ENCODE data around the gene VEGFB.
"Not testable (repeated sequence)": the region's sequence is repeated elsewhere in the genome, so short reads cannot be mapped to it uniquely, and the experiment has no call there.

Gene VEGFB

GRCh38 chr11:64245401-64245796 is 11.0 kb downstream of the VEGFB start:
- peak overlapping the region; percentile 99 for H3K27ac ChIP-seq
- no peak for DNase-seq (ENCODE audit: low read depth, low spot score)

- H3K27ac ChIP-seq, result peak overlapping the region; percentile 99
- DNase-seq (ENCODE audit: low read depth, low spot score), result peak; percentile 95
Measured at GRCh38 chr11:64245797-64246620, 11.6 kb downstream of the VEGFB start.

- DNase-seq (ENCODE audit: low read depth, low spot score), result not testable (repeated sequence)
- H3K27ac ChIP-seq, result peak overlapping the region; percentile 99
Measured at GRCh38 chr11:64246621-64246870, 12.2 kb downstream of the VEGFB start.

- no peak for DNase-seq (ENCODE audit: low read depth, low spot score)
- peak within 1 kb of the TSS; percentile 99 for H3K27ac ChIP-seq
Measured at GRCh38 chr11:64246871-64247728, 12.7 kb downstream of the VEGFB start, which contains the start of gene PPP1R14B. Gene PPP1R14B, minus strand, starts transcription at chr11:64246943. Its CDS starts 270 bp downstream, at chr11:64246673.

- no peak for DNase-seq (ENCODE audit: low read depth, low spot score)
- H3K27ac ChIP-seq, result peak overlapping the region; percentile 99
Measured at GRCh38 chr11:64247729-64248531, 13.5 kb downstream of the VEGFB start.

- no peak for DNase-seq (ENCODE audit: low read depth, low spot score)
- H3K27ac ChIP-seq, result no peak overlapping the region
Measured at GRCh38 chr11:64248578-64248977, 14.2 kb downstream of the VEGFB start.

- no peak overlapping the region for H3K27ac ChIP-seq
- no peak for DNase-seq (ENCODE audit: low read depth, low spot score)
Measured at GRCh38 chr11:64249038-64249437, 14.7 kb downstream of the VEGFB start.

GRCh38 chr11:64249563-64250414 is 15.4 kb downstream of the VEGFB start:
- no peak overlapping the region for H3K27ac ChIP-seq
- DNase-seq (ENCODE audit: low read depth, low spot score), result no peak

GRCh38 chr11:64250415-64251015 is 16.1 kb downstream of the VEGFB start:
- no peak overlapping the region for H3K27ac ChIP-seq
- no peak for DNase-seq (ENCODE audit: low read depth, low spot score)

GRCh38 chr11:64251016-64251752 is 16.8 kb downstream of the VEGFB start, which contains the start of gene PLCB3:
Gene PLCB3, plus strand, starts transcription at chr11:64251530. Its CDS starts 120 bp downstream, at chr11:64251650.
- DNase-seq (ENCODE audit: low read depth, low spot score), result no peak
- peak within 1 kb of the TSS; percentile 71 for H3K27ac ChIP-seq

- no peak for DNase-seq (ENCODE audit: low read depth, low spot score)
- peak overlapping the region; percentile 71 for H3K27ac ChIP-seq
Measured at GRCh38 chr11:64251753-64252002, 17.3 kb downstream of the VEGFB start.

GRCh38 chr11:64252003-64252872 is 17.9 kb downstream of the VEGFB start:
- no peak for DNase-seq (ENCODE audit: low read depth, low spot score)
- peak overlapping the region; percentile 71 for H3K27ac ChIP-seq

- H3K27ac ChIP-seq, result no peak overlapping the region
- no peak for DNase-seq (ENCODE audit: low read depth, low spot score)
Measured at GRCh38 chr11:64253043-64253442, 18.7 kb downstream of the VEGFB start.

GRCh38 chr11:64253481-64253880 is 19.1 kb downstream of the VEGFB start:
- no peak overlapping the region for H3K27ac ChIP-seq
- no peak for DNase-seq (ENCODE audit: low read depth, low spot score)

GRCh38 chr11:64254326-64254725 is 19.9 kb downstream of the VEGFB start:
- DNase-seq (ENCODE audit: low read depth, low spot score), result no peak
- no peak overlapping the region for H3K27ac ChIP-seq

GRCh38 chr11:64255135-64256128 is 21.0 kb downstream of the VEGFB start:
- H3K27ac ChIP-seq, result no peak overlapping the region
- DNase-seq (ENCODE audit: low read depth, low spot score), result no peak

GRCh38 chr11:64256300-64256699 is 21.9 kb downstream of the VEGFB start:
- DNase-seq (ENCODE audit: low read depth, low spot score), result no peak
- H3K27ac ChIP-seq, result no peak overlapping the region
